Choroid plexus epithelial cell (primary cell): Measurements from ENCODE around the gene SHB.

ENCODE experiments used
- DNase-seq: peaks from one replicate; pipeline ENCODE4 v3.0.0-alpha.2; 2010; ENCODE audit warnings: low read depth
- H3K4me3 ChIP-seq: 2 replicates; pipeline ENCODE4 v1.5.1; 2011; ENCODE audit warnings: low read depth, mild to moderate bottlenecking, control low read depth, low read length, moderate library complexity
- CTCF ChIP-seq: conservative IDR thresholded peaks from 2 replicates; pipeline ENCODE4 v1.5.1; 2011; ENCODE audit warnings: low read depth, mild to moderate bottlenecking, control low read depth, inconsistent platforms, low read length, moderate library complexity

The SHB gene

DNA sequence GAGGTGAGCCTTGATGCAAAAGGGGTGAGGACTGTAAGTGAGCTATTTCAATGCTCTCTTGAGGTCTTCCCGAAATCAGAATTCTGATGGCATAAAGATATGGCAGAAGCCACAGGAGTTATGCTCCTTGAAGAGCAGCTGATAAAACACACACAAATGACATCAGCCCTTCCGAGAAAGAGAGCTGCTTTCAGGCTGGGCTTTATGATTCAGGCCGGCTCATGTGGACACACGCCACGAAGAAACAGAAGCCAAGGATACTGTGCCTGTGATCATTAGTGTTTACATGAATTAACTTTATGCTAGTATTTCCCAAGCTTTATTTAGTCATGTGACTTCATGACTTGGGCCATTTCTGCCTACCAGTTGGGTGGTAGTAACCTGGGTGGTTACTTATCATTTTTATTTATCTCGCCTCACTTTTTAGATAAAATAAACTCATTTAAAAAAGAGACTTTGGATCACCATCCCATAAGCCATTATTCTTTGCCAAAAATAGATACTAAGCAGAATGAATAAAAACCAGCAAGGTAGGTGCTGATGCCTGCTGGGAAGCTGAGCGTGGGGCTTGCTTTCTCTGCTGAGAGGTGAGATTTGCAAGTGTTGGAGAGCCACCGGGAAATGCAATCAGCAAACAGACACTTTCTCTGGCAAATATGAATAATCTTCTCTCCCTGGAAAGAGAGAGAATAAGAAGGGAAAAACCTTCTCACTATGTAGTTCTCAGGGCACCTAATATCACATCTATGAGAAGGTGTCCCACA lies 92.1 kb downstream of the SHB start:
- TF ChIP-seq CTCF = no peak
- peak; percentile 94 for DNase-seq
- no peak overlapping the region for H3K4me3 ChIP-seq

DNA sequence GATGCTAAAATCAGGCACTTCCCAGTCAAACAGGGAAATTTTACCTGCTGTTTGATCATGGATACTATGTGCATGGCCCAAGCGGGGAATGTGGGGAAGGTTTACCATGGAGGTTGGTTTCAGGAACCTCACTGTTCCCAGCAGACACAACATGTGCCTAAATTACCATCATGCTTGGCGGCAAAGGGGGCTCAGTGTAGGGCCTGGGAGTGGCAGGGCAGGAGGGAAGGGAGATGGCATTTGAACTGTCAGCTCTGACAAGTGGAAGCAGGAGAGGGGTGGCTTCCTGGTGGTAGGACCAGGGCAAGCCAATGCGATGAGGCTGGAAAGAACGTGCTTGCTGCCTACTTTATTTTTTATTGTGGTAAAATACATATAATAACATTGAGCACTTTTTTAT lies 93.4 kb downstream of the SHB start:
- TF ChIP-seq CTCF = no peak
- DNase-seq = no peak
- no peak overlapping the region for H3K4me3 ChIP-seq

DNA sequence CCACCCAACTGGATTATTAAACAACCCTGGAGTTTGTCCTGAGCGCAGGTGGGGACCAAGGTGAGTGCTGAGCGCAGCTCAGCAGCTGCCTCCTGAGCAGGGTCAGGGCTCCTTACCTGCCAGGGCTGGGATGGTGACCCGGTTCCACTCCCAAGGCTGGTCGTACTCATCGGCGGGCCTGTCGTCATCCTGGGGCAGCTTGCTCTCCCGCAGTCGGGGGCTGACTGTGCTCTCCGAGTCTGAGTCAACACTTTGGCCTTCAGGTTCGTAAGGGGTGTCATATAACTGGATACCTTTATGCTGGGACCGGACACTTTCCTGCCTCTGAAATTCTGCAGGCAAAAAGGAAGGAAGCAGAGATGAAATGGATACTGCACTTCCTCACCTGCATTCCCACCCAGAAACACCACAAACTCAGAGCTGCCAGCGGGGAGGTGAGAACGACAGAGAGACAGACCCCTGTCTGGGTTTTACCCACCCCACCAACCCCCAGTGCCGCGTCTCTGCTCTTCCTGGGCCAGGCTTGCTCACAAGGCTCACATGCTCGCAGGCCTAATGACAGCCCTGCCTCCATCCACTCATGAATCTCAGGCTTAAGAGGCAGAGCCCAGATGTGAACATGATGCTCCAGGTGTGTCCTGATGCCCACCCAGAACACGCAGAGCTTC lies 94.4 kb downstream of the SHB start:
- no peak for TF ChIP-seq CTCF
- peak; percentile 77 for DNase-seq
- no peak overlapping the region for H3K4me3 ChIP-seq

- DNase-seq = peak; percentile 57
- no peak overlapping the region for H3K4me3 ChIP-seq
- TF ChIP-seq CTCF = peak; percentile 56
Observed at GRCh38 chr9:37972351-37972848, 96.6 kb downstream of the SHB start.

GRCh38 chr9:37971691-37972090 lies 97.3 kb downstream of the SHB start:
- DNase-seq = no peak
- H3K4me3 ChIP-seq = no peak overlapping the region
- TF ChIP-seq CTCF = no peak

DNA sequence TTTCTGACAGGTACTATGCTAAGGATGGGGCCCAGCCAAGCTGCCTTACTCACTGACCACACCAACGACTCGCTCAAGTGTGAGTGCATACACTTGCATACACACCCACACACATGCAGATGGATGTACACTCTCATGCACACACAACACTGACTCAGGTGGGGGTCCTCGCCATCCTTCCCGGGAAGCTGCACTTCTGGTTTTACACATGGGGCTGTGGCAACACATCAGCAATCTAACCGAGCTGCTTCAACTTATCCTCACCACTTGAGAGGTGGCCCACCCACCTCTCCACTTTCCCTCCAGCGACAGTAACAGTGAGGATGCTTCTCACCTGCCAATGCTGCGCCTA lies 97.9 kb downstream of the SHB start:
- no peak for TF ChIP-seq CTCF
- H3K4me3 ChIP-seq = no peak overlapping the region

More for the DNA sequence above, 97.9 kb downstream of the SHB start:
- no peak for DNase-seq
